ENCODE measurements around the gene RNF2. TPM values are rescaled to one million over a fixed set of nuclear protein-coding genes. Genes with fewer than 3 reads are reported as not detected.

The RNF2 gene
- total and polyA plus RNA-seq, 8 donors: 15.8 to 46.2 (median 39.0) TPM

GRCh38 chr1:185066181-185066580, 20.8 kb downstream of the RNF2 start:
- Histone ChIP-seq H3K9me3 (peaks cover 0 to 2% of the 10 kb centered on the region in 2 donors), H3K27me3 (no peaks in the 10 kb centered on the region), H3K27ac (no peak overlapping the region), H3K4me3 (no peak overlapping the region), H3K36me3 (no peaks in the 10 kb centered on the region), H3K4me1 (peaks cover 0 to 26% of the 10 kb centered on the region in 2 donors)
- no peak for ATAC-seq
- no peak for DNase-seq
- no peak for TF ChIP-seq CTCF (IDR thresholded peaks at IDR 0.05)
- intact Hi-C loops (cut with DNase I): no loop called here

- no peaks in the 10 kb centered on the region for H3K27me3 ChIP-seq
- intact Hi-C loops (cut with DNase I): no loop called here
- DNase-seq (no peak), ATAC-seq (no peak)
- H3K36me3 ChIP-seq: no peaks in the 10 kb centered on the region
- no peak overlapping the region for H3K4me3 ChIP-seq
- peaks cover 0 to 5% of the 10 kb centered on the region in 2 donors for H3K4me1 ChIP-seq
- H3K9me3 ChIP-seq: peaks cover 0 to 2% of the 10 kb centered on the region in 2 donors
- no peak overlapping the region for H3K27ac ChIP-seq
- TF ChIP-seq CTCF (IDR thresholded peaks at IDR 0.05): no peak
Measured at GRCh38 chr1:185068341-185068740, 23.0 kb downstream of the RNF2 start.

GRCh38 chr1:185069202-185069772, 23.9 kb downstream of the RNF2 start:
- peaks cover 0 to 2% of the 10 kb centered on the region in 2 donors for H3K9me3 ChIP-seq
- DNase-seq (no peak), ATAC-seq (no peak)
- no peaks in the 10 kb centered on the region for H3K27me3 ChIP-seq
- intact Hi-C loops (cut with DNase I): no loop called here
- H3K4me1 ChIP-seq: no peaks in the 10 kb centered on the region
- H3K27ac ChIP-seq: no peak overlapping the region
- TF ChIP-seq CTCF (IDR thresholded peaks at IDR 0.05): no peak
- no peaks in the 10 kb centered on the region for H3K36me3 ChIP-seq
- H3K4me3 ChIP-seq: no peak overlapping the region

- Histone ChIP-seq H3K27me3 (no peaks in the 10 kb centered on the region), H3K27ac (no peak overlapping the region), H3K4me3 (no peak overlapping the region), H3K36me3 (no peaks in the 10 kb centered on the region), H3K9me3 (no peaks in the 10 kb centered on the region), H3K4me1 (no peaks in the 10 kb centered on the region)
- intact Hi-C loops (cut with DNase I): no loop called here
- ATAC-seq (no peak), DNase-seq (no peak)
- no peak for TF ChIP-seq CTCF (IDR thresholded peaks at IDR 0.05)
Measured at GRCh38 chr1:185070051-185070450, 24.7 kb downstream of the RNF2 start.

- no peak for ATAC-seq
- intact Hi-C loops (cut with DNase I): no loop called here
- no peak overlapping the region for H3K4me3 ChIP-seq
- TF ChIP-seq CTCF (IDR thresholded peaks at IDR 0.05): no peak
- H3K36me3 ChIP-seq: no peaks in the 10 kb centered on the region
- no peaks in the 10 kb centered on the region for H3K27me3 ChIP-seq
- no peaks in the 10 kb centered on the region for H3K4me1 ChIP-seq
- H3K9me3 ChIP-seq: no peaks in the 10 kb centered on the region
- DNase-seq: no peak
- H3K27ac ChIP-seq: no peak overlapping the region
Measured at GRCh38 chr1:185073725-185074124, 28.4 kb downstream of the RNF2 start.
